ENCODE data around the gene CPEB4.

CPEB4 gene

DNA sequence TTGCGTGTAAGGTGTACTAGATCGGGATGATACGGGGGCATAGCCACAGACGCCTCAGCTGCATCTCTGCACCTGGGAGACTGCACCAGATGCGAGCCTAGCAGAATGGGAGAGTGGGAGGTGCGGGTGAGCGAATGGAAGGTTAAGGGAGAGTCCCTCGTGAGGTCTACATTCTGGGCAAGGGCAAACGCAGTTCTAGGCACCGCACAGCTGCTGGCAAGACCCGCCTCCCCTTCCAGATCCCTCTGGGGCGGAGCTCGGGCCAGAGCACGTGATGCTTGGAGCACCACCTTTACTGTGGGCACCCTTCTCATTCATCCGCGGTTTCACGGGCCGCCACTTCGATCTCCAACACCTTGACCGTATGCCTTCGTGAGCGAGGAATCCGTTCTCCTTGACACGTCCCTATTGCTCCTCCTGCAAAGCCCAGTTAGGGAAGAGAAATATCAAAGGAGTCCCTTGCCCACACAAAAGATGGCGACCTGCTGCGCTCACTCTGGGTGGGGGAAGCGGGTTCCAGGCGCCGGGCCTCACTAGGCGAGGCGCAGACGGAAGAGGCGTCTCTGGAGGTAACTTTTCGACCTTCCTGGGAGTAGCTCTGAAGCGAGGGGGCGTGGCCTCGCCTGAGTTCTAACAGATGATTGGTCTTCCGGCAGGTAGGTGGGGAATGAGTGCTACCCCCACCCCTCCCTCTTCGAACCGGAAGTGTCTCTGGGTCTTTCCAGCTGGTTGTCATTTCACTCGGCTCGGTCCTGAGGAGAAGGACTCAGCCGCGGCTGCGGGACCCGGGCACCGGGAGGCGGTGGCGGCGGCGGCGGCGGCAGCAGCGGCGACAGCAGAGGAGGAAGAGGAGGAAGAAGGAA is at the start of gene CPEB4:
Gene CPEB4 (plus strand): TSS at position 740 of the 863 bp plus-strand sequence. CDS start 1,385 bp downstream, outside the sequence.
- TF ChIP-seq EZH2phosphoT487 (conservative IDR thresholded peaks at IDR 0.05; ENCODE audit: low read length) = no peak
- TF ChIP-seq, protein P1, sequence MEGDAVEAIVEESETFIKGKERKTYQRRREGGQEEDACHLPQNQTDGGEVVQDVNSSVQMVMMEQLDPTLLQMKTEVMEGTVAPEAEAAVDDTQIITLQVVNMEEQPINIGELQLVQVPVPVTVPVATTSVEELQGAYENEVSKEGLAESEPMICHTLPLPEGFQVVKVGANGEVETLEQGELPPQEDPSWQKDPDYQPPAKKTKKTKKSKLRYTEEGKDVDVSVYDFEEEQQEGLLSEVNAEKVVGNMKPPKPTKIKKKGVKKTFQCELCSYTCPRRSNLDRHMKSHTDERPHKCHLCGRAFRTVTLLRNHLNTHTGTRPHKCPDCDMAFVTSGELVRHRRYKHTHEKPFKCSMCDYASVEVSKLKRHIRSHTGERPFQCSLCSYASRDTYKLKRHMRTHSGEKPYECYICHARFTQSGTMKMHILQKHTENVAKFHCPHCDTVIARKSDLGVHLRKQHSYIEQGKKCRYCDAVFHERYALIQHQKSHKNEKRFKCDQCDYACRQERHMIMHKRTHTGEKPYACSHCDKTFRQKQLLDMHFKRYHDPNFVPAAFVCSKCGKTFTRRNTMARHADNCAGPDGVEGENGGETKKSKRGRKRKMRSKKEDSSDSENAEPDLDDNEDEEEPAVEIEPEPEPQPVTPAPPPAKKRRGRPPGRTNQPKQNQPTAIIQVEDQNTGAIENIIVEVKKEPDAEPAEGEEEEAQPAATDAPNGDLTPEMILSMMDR (IDR thresholded peaks at IDR 0.05; ENCODE audit: insufficient read depth, low read length, poor library complexity, severe bottlenecking) = no peak
- Histone ChIP-seq H3K9me2 (replicated peaks; ENCODE audit: insufficient read depth, low read length) (no peaks in the 10 kb centered on the region), H3K27me3 (ENCODE audit: low read length) (no peaks in the 10 kb centered on the region), H2AFZ (ENCODE audit: low read depth, low read length, severe bottlenecking) (peak within 1 kb of the TSS; percentile 81), H3K4me2 (ENCODE audit: low read depth, low read length, poor library complexity, severe bottlenecking) (peak within 1 kb of the TSS; percentile 94), H3K79me2 (ENCODE audit: insufficient read depth, low read length) (peaks cover 46% of the 10 kb centered on the region), H3K36me3 (ENCODE audit: low read length) (no peaks in the 10 kb centered on the region), H3K9ac (ENCODE audit: low read length) (peak within 1 kb of the TSS; percentile 69), H3K9me3 (ENCODE audit: insufficient read depth, low read length) (no peaks in the 10 kb centered on the region), H3F3A (ENCODE audit: insufficient read depth) (peaks cover 19% of the 10 kb centered on the region), H4K20me1 (ENCODE audit: low read depth, low read length) (no peaks in the 10 kb centered on the region), H3K4me3 (ENCODE audit: insufficient read depth, low read length, poor library complexity, severe bottlenecking) (peak within 1 kb of the TSS; percentile 93), H3K27ac (ENCODE audit: low read depth, low read length) (peak within 1 kb of the TSS; percentile 79)

DNA sequence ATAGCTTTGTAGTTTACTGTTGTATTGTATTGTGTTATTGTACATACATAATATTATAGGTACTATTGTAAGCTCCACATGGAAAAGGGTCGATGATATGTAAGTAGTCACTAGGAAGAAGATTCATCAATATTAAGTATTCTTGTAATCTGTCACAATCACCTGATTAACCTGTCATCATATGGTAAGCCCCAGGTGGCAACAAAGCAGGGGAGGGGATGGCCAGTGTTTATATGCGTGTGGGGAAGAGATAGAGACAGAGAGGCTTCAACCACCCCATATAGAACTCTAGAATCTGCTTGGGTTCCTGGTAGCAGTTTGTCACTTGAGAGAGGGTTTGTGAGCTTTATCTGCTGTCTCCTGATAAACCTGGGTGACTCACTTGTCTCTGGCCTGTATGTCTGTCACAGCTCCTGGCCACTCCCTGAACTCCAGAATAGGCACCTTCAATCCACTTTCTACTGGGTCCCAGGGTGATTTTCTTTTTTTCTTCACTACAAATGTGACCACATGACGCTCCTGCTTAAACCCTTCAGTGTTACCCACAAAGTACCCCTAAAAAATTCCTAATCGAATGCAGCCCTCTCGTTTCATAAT is 48.9 kb upstream of the CPEB4 start:
- Histone ChIP-seq H3K27me3 (ENCODE audit: low read length) (no peaks in the 10 kb centered on the region), H3K4me2 (ENCODE audit: low read depth, low read length, poor library complexity, severe bottlenecking) (no peak overlapping the region), H3F3A (ENCODE audit: insufficient read depth) (no peaks in the 10 kb centered on the region), H3K36me3 (ENCODE audit: low read length) (no peaks in the 10 kb centered on the region), H3K79me2 (ENCODE audit: insufficient read depth, low read length) (no peaks in the 10 kb centered on the region), H4K20me1 (ENCODE audit: low read depth, low read length) (no peaks in the 10 kb centered on the region), H2AFZ (ENCODE audit: low read depth, low read length, severe bottlenecking) (no peak overlapping the region), H3K9ac (ENCODE audit: low read length) (no peak overlapping the region), H3K9me3 (ENCODE audit: insufficient read depth, low read length) (no peaks in the 10 kb centered on the region), H3K4me3 (ENCODE audit: insufficient read depth, low read length, poor library complexity, severe bottlenecking) (no peak overlapping the region), H3K9me2 (replicated peaks; ENCODE audit: insufficient read depth, low read length) (no peaks in the 10 kb centered on the region), H3K27ac (ENCODE audit: low read depth, low read length) (no peak overlapping the region)
- TF ChIP-seq, protein P1 (IDR thresholded peaks at IDR 0.05; ENCODE audit: insufficient read depth, low read length, poor library complexity, severe bottlenecking) = no peak
- no peak for TF ChIP-seq EZH2phosphoT487 (conservative IDR thresholded peaks at IDR 0.05; ENCODE audit: low read length)

DNA sequence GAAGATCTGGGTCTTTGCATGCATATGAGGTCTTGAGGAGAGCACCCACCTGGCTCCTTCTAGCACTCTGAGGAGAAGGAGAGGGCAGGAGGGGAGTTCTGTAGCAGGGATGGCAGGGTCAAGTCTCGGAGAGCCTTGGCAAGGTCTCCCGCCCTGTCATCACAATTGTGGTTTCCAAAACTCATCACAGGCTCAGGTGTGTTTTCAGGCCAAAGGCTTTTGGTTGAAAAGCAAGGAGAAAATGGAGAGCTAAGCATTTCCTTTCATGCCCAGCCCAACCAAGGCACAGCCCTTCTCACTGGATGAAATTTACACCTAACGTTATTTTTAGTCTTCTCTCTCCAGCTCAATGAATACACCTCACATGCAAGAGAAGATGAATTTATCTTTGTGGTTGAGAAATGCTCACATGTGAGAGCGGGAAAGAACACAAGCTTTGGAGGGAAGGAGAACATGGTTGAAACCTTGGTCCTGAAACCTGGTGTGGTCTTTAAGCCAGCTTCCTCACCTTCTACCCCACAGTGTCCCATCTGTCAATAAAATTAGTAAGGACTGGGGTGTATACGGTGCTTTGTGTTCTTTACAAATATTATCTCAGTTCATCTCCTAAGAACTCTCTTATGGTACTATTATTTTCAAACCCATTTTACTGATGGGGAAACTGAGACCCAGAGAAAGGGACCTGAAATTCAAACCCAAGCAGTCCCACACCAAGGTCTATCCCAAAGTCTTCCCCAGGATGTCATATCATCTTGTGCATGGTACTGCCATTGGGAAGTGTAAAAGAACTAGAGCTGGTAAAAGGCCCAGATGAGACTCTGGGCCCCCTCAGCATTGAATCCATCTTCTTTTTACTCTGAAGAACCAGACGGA is 47.8 kb upstream of the CPEB4 start:
- Histone ChIP-seq H3K27ac (ENCODE audit: low read depth, low read length) (no peak overlapping the region), H4K20me1 (ENCODE audit: low read depth, low read length) (no peaks in the 10 kb centered on the region), H3K9me2 (replicated peaks; ENCODE audit: insufficient read depth, low read length) (no peaks in the 10 kb centered on the region), H3K36me3 (ENCODE audit: low read length) (no peaks in the 10 kb centered on the region), H3K79me2 (ENCODE audit: insufficient read depth, low read length) (no peaks in the 10 kb centered on the region), H3F3A (ENCODE audit: insufficient read depth) (no peaks in the 10 kb centered on the region), H3K27me3 (ENCODE audit: low read length) (no peaks in the 10 kb centered on the region), H3K9me3 (ENCODE audit: insufficient read depth, low read length) (no peaks in the 10 kb centered on the region), H3K4me2 (ENCODE audit: low read depth, low read length, poor library complexity, severe bottlenecking) (no peak overlapping the region), H2AFZ (ENCODE audit: low read depth, low read length, severe bottlenecking) (no peak overlapping the region), H3K4me3 (ENCODE audit: insufficient read depth, low read length, poor library complexity, severe bottlenecking) (no peak overlapping the region), H3K9ac (ENCODE audit: low read length) (no peak overlapping the region)
- TF ChIP-seq EZH2phosphoT487 (conservative IDR thresholded peaks at IDR 0.05; ENCODE audit: low read length) = no peak
- TF ChIP-seq, protein P1 (IDR thresholded peaks at IDR 0.05; ENCODE audit: insufficient read depth, low read length, poor library complexity, severe bottlenecking) = no peak

Data from SU-DHL-6 (cell line).